Raji (cell line): ENCODE results near the gene NALCN.

Experiments
- POLR2A ChIP-seq: IDR thresholded peaks from 2 replicates; pipeline ENCODE4 v1.6.1; 2011; ENCODE audit warnings: low read depth, low read length, control low read depth; ENCODE audit not compliant: insufficient read depth

NALCN gene

GRCh38 chr13:101325423-101325822 is 90.9 kb downstream of the NALCN start:
- no peak for TF ChIP-seq POLR2A

- no peak for TF ChIP-seq POLR2A
These were observed 92.7 kb downstream of the NALCN start for GRCh38 chr13:101323601-101324000.

- no peak for TF ChIP-seq POLR2A
These were observed 98.3 kb downstream of the NALCN start for GRCh38 chr13:101317986-101318523.

DNA sequence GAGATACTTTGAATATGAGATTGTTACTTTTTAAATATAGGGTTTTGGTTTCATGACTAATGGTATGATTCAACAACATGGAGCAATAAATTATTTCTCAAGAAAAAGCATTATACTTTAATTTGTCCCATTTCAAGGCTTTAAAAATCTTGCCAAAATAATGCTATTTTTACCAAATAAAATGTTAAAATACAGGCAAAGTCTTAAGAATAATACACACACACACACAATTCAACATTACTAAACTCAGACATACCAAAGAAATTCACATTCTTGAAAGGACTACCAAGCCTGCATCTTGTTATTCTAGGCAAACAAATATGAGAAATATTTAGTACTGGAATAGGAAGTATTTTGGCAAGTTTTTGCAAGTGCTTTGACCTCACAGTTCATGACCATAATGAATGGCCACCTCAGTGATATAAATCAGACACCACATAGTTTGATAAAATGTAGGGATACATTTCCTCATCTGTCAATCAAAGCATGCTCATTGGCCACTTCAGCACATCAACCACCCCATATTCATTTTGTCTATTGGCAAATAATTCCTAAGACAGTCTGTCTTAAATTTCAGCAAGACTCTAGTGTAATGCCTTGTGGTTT is 107.2 kb downstream of the NALCN start:
- no peak for TF ChIP-seq POLR2A

GRCh38 chr13:101308247-101309013 is 107.9 kb downstream of the NALCN start:
- no peak for TF ChIP-seq POLR2A

GRCh38 chr13:101307181-101307701 is 109.1 kb downstream of the NALCN start:
- no peak for TF ChIP-seq POLR2A

GRCh38 chr13:101306773-101307172 is 109.5 kb downstream of the NALCN start:
- TF ChIP-seq POLR2A = no peak

GRCh38 chr13:101305981-101306411 is 110.3 kb downstream of the NALCN start:
- no peak for TF ChIP-seq POLR2A

- no peak for TF ChIP-seq POLR2A
These were observed 112.8 kb downstream of the NALCN start for GRCh38 chr13:101303521-101303920.

DNA sequence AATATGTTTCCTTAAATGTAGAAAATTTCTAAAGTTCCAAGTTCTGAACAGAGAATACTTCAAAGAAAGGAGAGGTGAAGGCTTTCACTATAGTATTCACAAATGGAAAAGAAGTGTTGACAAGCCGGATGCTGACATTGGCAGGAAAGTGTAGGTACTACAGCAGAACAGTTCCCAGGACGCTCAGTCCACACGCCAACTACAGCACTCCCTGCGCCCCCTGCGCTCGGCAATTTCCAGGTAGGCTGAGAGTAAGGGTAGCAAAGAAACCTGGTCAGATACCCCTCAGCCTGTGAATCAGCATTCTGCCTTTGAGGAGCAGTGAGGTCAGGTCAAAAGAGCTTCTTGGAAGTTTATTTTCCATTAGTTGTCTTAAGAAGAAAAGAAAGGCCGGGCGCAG is 115.3 kb downstream of the NALCN start:
- no peak for TF ChIP-seq POLR2A

DNA sequence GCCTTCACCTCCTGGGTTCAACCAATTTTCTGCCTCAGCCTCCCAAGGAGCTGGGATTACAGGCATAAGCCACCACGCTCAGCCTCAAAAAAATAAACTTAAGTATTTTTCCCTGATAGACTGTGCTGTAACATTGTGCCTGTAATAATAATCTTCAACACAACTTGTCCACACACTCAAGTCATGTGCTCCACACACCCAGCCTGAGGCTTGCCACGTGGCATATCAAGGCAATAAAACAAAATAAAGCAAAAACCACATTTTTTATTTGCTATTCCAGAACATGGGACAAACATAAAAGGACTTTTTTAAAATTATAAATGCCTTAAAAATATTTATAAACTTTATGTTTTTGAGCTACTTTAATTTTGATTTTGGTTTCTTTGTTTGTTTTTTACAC is 115.8 kb downstream of the NALCN start:
- no peak for TF ChIP-seq POLR2A

DNA sequence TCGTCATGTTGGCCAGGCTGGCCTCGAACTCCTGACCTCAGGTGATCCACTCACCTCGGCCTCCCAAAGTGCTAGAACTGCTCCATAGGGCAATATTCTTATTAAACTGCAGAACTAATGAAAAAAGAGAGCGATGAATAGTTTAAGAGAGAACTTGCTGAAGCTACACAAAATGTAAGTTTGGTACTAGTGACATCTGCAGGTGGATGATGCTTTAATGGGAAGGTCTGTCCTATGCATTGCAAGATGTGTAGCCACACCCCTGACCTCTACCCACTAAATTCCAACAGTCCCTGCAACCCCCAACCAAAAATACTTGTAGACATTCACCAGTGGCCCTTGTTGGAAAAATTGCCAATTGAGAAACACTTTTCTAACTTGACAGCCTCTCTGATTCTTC is 117.8 kb downstream of the NALCN start:
- TF ChIP-seq POLR2A = no peak

- no peak for TF ChIP-seq POLR2A
These were observed 118.5 kb downstream of the NALCN start for GRCh38 chr13:101297794-101298193.

- TF ChIP-seq POLR2A = no peak
These were observed 123.6 kb downstream of the NALCN start for GRCh38 chr13:101292711-101293110.

- no peak for TF ChIP-seq POLR2A
These were observed 124.4 kb downstream of the NALCN start for GRCh38 chr13:101291646-101292515.

DNA sequence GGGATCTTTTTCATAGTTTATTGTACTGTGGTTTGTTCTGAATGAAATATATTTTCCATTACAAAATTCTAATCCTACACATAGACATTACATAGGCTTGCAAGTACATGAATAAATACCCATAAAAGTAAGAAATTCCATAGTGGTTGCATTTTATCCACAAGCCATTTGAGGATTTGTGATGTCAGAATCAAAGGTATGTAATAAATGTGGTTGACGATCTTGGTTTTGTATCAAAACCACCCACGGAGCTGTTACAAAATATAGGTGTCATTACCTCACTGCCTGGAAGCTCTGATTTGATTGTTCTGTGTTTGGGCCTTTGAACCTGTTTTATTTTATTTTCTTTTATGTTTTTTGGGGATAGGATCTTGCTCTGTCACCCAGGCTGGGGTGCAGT is 125.1 kb downstream of the NALCN start:
- TF ChIP-seq POLR2A = no peak

- TF ChIP-seq POLR2A = no peak
These were observed 126.5 kb downstream of the NALCN start for GRCh38 chr13:101289764-101290163.
